Astrocyte of the spinal cord (primary cell): Measurements from ENCODE around the gene SLIT3.

ENCODE experiments used
- DNase-seq: peaks from one replicate; pipeline ENCODE4 v3.0.0; 2011; ENCODE audit warnings: low read depth, low spot score
- H3K4me3 ChIP-seq: 2 replicates; pipeline ENCODE4 v1.5.1; 2011; ENCODE audit warnings: low read depth, mild to moderate bottlenecking, low read length, moderate library complexity
- in situ Hi-C: cut with HindIII; loops from 2 replicates; pipeline ENCODE4 v1.10.0; 2017; ENCODE audit warnings: low sequenced_read_pairs
- TF ChIP-seq, protein P1 (sequence below): IDR thresholded peaks from 2 replicates; pipeline ENCODE4 v1.5.1; 2012; ENCODE audit warnings: low read depth, mild to moderate bottlenecking, low read length, inconsistent platforms

SLIT3 gene

DNA sequence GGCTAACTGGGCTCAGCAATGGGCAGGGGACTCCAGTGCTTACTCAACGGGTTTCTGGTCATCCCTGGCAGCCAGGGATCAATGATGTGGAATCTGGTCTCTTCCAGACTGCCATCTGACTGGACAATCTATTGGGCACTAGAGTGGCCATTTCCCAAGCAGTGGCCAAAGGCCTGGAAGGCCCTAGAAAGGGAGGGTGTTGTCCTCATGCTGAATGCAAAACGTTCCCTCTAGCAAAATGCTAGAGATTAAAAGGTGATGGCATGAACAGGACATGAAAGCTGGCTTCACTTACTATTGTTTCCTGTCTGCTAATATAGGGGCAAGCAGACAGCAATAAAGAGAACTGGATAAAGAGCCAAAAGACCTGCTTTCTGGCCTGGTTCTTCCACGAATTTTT lies 467.6 kb downstream of the SLIT3 start:
- DNase-seq, result no peak
- H3K4me3 ChIP-seq, result no peak overlapping the region
- in situ Hi-C loops, result no loop called here
- TF ChIP-seq, protein P1, sequence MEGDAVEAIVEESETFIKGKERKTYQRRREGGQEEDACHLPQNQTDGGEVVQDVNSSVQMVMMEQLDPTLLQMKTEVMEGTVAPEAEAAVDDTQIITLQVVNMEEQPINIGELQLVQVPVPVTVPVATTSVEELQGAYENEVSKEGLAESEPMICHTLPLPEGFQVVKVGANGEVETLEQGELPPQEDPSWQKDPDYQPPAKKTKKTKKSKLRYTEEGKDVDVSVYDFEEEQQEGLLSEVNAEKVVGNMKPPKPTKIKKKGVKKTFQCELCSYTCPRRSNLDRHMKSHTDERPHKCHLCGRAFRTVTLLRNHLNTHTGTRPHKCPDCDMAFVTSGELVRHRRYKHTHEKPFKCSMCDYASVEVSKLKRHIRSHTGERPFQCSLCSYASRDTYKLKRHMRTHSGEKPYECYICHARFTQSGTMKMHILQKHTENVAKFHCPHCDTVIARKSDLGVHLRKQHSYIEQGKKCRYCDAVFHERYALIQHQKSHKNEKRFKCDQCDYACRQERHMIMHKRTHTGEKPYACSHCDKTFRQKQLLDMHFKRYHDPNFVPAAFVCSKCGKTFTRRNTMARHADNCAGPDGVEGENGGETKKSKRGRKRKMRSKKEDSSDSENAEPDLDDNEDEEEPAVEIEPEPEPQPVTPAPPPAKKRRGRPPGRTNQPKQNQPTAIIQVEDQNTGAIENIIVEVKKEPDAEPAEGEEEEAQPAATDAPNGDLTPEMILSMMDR, result no peak

DNA sequence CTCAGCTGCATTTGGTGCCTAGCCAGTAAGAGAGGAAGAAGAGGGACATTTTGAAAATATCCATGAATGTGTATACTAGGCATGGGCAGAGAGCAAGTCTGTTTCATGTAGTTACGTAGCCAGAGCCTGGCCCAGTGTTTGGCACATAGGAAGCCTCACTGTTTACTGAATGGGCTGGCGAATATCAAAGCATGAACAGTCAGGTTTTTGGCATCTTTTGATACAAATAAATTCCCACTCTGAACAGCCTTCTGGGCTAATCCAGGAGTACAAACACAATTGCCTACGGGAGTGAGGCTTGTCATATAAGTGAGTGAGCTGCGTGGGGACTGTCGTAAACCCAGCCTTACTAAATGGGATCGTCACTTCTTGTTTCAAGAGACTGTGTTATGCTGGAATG lies 468.6 kb downstream of the SLIT3 start:
- TF ChIP-seq, protein P1, result no peak
- no peak for DNase-seq
- H3K4me3 ChIP-seq, result no peak overlapping the region
- in situ Hi-C loops, result no loop called here

DNA sequence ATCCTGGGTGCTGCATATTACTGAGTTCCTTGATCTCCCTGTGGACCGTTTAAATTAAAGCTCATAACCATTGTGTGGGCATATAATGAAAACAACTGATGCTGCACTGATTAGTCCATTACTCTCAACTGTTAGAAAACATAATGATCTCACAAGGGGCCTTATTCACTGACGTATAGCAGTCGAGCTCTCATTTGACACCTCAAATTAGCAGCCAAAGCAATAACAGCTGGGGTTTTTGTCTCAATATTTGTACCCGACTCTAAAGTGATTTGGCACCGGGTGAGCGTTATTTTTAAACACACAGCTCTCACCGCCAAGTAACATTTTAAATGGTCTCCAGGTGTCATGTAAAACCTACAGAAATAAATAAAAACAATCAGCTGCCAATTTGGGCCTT lies 469.6 kb downstream of the SLIT3 start:
- DNase-seq, result no peak
- no peak overlapping the region for H3K4me3 ChIP-seq
- in situ Hi-C loops, result no loop called here
- TF ChIP-seq, protein P1, result no peak

DNA sequence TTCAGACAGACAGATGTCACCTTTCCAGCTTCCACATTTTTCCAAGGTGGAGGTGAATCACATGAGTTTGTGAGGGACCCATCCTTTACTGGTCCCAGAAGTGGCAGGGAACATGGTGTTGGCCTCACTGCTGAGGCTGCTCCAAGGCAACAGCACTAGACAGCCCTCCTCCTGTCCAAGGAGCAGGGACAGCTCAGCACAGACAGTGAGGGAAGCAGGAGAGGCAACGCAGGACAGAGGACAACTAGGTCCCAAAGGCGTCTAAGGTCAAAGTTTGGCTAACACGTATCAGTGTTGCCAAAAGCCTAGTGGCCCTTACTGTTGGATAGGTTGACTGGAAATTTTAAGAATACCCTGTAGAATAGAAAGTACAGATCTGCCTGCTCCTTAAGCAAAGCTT lies 470.1 kb downstream of the SLIT3 start:
- no peak overlapping the region for H3K4me3 ChIP-seq
- in situ Hi-C loops, result no loop called here
- TF ChIP-seq, protein P1, result no peak
- DNase-seq, result no peak

DNA sequence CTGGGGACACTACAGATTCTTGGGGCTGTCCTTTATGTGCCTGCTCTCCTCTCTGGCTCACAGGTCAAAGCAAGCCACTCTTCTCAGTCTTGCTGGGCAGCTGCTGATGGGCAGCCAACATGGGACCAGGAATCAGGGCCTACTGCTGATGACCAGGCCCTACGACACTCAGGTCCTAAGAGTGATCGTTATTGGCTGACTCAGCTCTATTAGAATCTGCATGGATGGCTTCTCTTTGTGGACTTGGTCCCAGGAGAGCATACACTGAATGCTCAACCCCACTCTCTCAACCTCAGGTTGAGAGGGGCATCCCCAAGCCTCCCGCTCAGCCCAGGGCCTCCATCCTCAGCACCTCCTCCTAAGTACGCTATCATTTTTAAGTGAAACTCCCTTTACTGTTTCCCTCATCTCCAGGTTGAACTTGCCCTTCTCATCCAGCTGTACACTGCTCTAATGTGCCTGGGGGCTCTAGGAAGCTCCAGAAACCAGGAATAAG lies 471.0 kb downstream of the SLIT3 start:
- TF ChIP-seq, protein P1, result no peak
- no peak for DNase-seq
- H3K4me3 ChIP-seq, result no peak overlapping the region
- in situ Hi-C loops, result no loop called here

DNA sequence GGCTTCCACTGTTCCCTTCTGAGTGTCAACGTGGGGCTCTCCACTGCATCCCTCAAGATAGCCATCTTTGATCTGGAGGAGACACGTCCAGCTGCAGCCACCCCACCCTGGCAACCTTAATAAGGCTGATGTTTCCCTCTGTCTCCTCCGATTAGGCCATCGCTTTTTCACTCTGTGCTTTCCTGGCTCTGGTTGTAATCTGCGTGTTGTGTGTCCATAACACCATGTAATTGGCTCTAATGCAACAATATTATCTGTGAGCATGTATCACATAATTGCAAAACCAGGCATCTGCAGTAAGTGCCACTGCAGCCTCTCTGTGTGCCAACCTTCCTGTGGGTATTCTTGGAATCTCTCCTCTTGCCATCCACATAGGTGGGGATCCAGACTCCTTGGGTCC lies 471.9 kb downstream of the SLIT3 start:
- TF ChIP-seq, protein P1, result no peak
- in situ Hi-C loops, result no loop called here
- H3K4me3 ChIP-seq, result no peak overlapping the region
- no peak for DNase-seq

DNA sequence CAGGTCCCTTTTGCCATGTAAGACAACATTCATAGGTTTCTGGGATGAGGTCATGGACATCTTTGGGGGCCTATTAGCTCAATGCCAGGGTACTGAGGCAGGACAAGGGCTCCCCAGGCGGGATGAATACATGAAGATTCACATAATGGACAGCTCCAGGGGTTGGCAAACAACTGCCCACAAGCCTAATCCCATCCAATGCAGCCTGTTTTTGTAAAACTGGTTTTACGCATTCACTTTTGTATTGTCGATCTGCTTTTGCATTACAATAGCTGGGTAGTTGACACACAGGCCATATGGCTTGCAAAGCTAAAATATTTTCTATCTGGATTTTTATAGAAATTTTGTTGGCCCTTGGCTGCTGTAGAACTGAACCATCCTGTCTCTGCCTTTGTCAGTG lies 473.3 kb downstream of the SLIT3 start:
- in situ Hi-C loops, result no loop called here
- TF ChIP-seq, protein P1, result no peak
- no peak for DNase-seq
- H3K4me3 ChIP-seq, result no peak overlapping the region
